Ishikawa (cell line): Measurements from ENCODE around the gene FAM114A1.

Experiments
- CEBPB ChIP-seq: IDR thresholded peaks from 2 replicates; pipeline ENCODE4 v1.6.1; 2012
- EGR1 ChIP-seq: IDR thresholded peaks from 2 replicates; pipeline ENCODE4 v1.6.1; 2012
- EP300 ChIP-seq: IDR thresholded peaks from 2 replicates; pipeline ENCODE4 v1.6.1; 2012; ENCODE audit warnings: borderline replicate concordance
- FOXM1 ChIP-seq: IDR thresholded peaks from 2 replicates; pipeline ENCODE4 v1.6.1; 2012; ENCODE audit warnings: low read depth, borderline replicate concordance
- RAD21 ChIP-seq: IDR thresholded peaks from 2 replicates; pipeline ENCODE4 v1.6.1; 2012; ENCODE audit warnings: low read depth
- TEAD4 ChIP-seq: IDR thresholded peaks from 2 replicates; pipeline ENCODE4 v1.6.1; 2012
- ZBTB7A ChIP-seq: IDR thresholded peaks from 2 replicates; pipeline ENCODE4 v1.6.1; 2012; ENCODE audit warnings: low read depth
- TF ChIP-seq, protein P1 (sequence below): IDR thresholded peaks from 2 replicates; pipeline ENCODE4 v1.6.1; 2012; ENCODE audit warnings: low read depth, mild to moderate bottlenecking
- TF ChIP-seq, protein P2 (sequence below): IDR thresholded peaks from 2 replicates; pipeline ENCODE4 v1.6.1; 2012

DNA sequence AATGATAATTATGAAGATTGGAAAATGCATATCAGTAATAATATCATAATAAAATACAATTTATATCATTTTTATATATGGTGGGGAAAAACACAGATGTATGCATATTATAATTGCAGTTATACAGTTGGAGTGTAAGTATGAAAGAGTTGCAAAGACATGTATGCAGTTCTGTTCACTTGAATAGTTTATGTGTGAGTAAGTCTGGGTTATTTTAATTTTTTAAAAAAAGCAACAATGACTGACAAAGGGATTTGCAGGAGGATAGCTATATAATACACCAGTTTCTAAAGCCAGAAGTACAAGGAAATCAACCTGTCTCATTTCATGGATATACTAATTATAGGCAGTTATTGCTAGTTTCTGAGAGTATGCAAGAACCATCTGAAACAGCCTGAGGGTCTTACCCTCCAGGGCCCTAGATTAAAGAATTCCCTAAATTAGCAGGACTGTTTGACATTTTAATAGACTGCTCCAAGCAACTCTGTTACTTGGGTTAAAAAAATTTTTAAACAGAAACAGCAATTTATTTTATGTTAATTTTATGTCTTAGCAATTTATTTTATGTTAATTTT lies 40.2 kb downstream of the FAM114A1 start:
- no peak for TF ChIP-seq EP300
- TF ChIP-seq EGR1: no peak
- TF ChIP-seq CEBPB: no peak
- TF ChIP-seq RAD21: no peak
- no peak for TF ChIP-seq TEAD4
- TF ChIP-seq, protein P1, sequence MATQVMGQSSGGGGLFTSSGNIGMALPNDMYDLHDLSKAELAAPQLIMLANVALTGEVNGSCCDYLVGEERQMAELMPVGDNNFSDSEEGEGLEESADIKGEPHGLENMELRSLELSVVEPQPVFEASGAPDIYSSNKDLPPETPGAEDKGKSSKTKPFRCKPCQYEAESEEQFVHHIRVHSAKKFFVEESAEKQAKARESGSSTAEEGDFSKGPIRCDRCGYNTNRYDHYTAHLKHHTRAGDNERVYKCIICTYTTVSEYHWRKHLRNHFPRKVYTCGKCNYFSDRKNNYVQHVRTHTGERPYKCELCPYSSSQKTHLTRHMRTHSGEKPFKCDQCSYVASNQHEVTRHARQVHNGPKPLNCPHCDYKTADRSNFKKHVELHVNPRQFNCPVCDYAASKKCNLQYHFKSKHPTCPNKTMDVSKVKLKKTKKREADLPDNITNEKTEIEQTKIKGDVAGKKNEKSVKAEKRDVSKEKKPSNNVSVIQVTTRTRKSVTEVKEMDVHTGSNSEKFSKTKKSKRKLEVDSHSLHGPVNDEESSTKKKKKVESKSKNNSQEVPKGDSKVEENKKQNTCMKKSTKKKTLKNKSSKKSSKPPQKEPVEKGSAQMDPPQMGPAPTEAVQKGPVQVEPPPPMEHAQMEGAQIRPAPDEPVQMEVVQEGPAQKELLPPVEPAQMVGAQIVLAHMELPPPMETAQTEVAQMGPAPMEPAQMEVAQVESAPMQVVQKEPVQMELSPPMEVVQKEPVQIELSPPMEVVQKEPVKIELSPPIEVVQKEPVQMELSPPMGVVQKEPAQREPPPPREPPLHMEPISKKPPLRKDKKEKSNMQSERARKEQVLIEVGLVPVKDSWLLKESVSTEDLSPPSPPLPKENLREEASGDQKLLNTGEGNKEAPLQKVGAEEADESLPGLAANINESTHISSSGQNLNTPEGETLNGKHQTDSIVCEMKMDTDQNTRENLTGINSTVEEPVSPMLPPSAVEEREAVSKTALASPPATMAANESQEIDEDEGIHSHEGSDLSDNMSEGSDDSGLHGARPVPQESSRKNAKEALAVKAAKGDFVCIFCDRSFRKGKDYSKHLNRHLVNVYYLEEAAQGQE: no peak
- TF ChIP-seq, protein P2, sequence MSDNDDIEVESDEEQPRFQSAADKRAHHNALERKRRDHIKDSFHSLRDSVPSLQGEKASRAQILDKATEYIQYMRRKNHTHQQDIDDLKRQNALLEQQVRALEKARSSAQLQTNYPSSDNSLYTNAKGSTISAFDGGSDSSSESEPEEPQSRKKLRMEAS: no peak
- TF ChIP-seq ZBTB7A: no peak
- no peak for TF ChIP-seq FOXM1
